GM21423 (cell line): ENCODE measurements around the gene UCHL3.

Source experiments
- ATAC-seq: cut with Tn5 transposase; IDR thresholded peaks from one replicate; pipeline ENCODE4 v1.9.1; 2021; ENCODE audit warnings: mild to moderate bottlenecking, moderate library complexity; ENCODE audit not compliant: unreplicated experiment

UCHL3 gene

GRCh38 chr13:75549262-75550158, at the start of gene UCHL3:
Gene UCHL3, plus strand, starts transcription at chr13:75549791. Its CDS starts 30 bp downstream, at chr13:75549821.
- peak; percentile 97 for ATAC-seq

- no peak for ATAC-seq
Observed at GRCh38 chr13:75505327-75505726, 44.3 kb upstream of the UCHL3 start.

- ATAC-seq, result no peak
Observed at GRCh38 chr13:75506018-75506417, 43.6 kb upstream of the UCHL3 start.

GRCh38 chr13:75507027-75508001, 42.3 kb upstream of the UCHL3 start:
- ATAC-seq, result no peak

GRCh38 chr13:75508002-75508548, 41.5 kb upstream of the UCHL3 start:
- no peak for ATAC-seq

- no peak for ATAC-seq
Observed at GRCh38 chr13:75511051-75511625, 38.5 kb upstream of the UCHL3 start.

- peak; percentile 97 for ATAC-seq
Observed at GRCh38 chr13:75512253-75512652, 37.3 kb upstream of the UCHL3 start.

- ATAC-seq, result no peak
Observed at GRCh38 chr13:75513271-75513670, 36.3 kb upstream of the UCHL3 start.

- no peak for ATAC-seq
Observed at GRCh38 chr13:75514080-75514995, 35.3 kb upstream of the UCHL3 start.

GRCh38 chr13:75518439-75519088, 31.0 kb upstream of the UCHL3 start:
- no peak for ATAC-seq

GRCh38 chr13:75521956-75522355, 27.6 kb upstream of the UCHL3 start:
- ATAC-seq, result no peak

- no peak for ATAC-seq
Observed at GRCh38 chr13:75530549-75530961, 19.0 kb upstream of the UCHL3 start.

- ATAC-seq, result no peak
Observed at GRCh38 chr13:75533861-75534260, 15.7 kb upstream of the UCHL3 start.

- ATAC-seq, result peak; percentile 95
Observed at GRCh38 chr13:75537401-75538365, 11.9 kb upstream of the UCHL3 start, which contains the start of gene COMMD6. Gene COMMD6, minus strand, starts transcription at chr13:75537841. Its CDS starts 36 bp downstream, at chr13:75537805.

GRCh38 chr13:75541287-75541686, 8.3 kb upstream of the UCHL3 start:
- ATAC-seq, result no peak

GRCh38 chr13:75541961-75542360, 7.6 kb upstream of the UCHL3 start:
- no peak for ATAC-seq

GRCh38 chr13:75544681-75545330, 4.8 kb upstream of the UCHL3 start:
- ATAC-seq, result no peak
